DND-41 (cell line): ENCODE measurements around the gene NUDT4B.
"Not testable (repeated sequence)": the region's sequence is repeated elsewhere in the genome, so short reads cannot be mapped to it uniquely, and the experiment has no call there.

Source experiments
- EZH2 ChIP-seq: IDR thresholded peaks from 3 replicates; pipeline ENCODE4 v1.6.1; 2012; ENCODE audit warnings: borderline replicate concordance, low read depth, mild to moderate bottlenecking, moderate library complexity, low read length, inconsistent platforms; ENCODE audit not compliant: severe bottlenecking
- TF ChIP-seq, protein P1 (sequence below): IDR thresholded peaks from 2 replicates; pipeline ENCODE4 v1.5.1; 2012; ENCODE audit warnings: borderline replicate concordance, low read length, moderate library complexity, mild to moderate bottlenecking; ENCODE audit not compliant: poor library complexity, severe bottlenecking; ENCODE audit errors: extremely low read depth

DNA sequence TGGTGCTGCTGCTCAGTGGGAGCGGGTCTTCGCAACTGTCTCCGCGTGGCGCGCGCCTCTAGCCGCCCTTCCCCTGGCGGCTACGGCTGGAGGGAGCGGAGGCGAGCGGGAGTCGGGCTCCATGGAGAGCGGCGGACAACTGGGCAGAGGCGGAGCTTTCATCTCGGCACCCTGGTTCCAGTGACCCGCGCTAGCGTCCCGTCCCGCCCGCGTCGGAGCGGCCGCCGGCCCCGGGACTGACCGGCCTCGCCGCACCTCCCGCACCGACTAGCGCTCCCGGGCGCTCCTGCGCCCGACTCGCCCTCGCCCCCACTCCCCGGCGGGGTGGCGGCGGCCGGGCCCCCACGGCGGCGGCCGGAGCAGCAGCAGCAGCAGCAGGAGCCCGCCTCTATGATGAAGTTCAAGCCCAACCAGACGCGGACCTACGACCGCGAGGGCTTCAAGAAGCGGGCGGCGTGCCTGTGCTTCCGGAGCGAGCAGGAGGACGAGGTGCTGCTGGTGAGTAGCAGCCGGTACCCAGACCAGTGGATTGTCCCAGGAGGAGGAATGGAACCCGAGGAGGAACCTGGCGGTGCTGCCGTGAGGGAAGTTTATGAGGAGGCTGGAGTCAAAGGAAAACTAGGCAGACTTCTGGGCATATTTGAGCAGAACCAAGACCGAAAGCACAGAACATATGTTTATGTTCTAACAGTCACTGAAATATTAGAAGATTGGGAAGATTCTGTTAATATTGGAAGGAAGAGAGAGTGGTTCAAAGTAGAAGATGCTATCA is at the start of gene NUDT4B:
- TF ChIP-seq, protein P1, sequence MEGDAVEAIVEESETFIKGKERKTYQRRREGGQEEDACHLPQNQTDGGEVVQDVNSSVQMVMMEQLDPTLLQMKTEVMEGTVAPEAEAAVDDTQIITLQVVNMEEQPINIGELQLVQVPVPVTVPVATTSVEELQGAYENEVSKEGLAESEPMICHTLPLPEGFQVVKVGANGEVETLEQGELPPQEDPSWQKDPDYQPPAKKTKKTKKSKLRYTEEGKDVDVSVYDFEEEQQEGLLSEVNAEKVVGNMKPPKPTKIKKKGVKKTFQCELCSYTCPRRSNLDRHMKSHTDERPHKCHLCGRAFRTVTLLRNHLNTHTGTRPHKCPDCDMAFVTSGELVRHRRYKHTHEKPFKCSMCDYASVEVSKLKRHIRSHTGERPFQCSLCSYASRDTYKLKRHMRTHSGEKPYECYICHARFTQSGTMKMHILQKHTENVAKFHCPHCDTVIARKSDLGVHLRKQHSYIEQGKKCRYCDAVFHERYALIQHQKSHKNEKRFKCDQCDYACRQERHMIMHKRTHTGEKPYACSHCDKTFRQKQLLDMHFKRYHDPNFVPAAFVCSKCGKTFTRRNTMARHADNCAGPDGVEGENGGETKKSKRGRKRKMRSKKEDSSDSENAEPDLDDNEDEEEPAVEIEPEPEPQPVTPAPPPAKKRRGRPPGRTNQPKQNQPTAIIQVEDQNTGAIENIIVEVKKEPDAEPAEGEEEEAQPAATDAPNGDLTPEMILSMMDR = not testable (repeated sequence)
- not testable (repeated sequence) for TF ChIP-seq EZH2
